WTC11 (cell line): ENCODE results near the gene UGT1A10. TPM values are rescaled to one million over a fixed set of nuclear protein-coding genes. Genes with fewer than 3 reads are reported as not detected.

Experiments used
- ATAC-seq: fragments of 200-7000 bp; cut with Tn5 transposase; 2 replicates; pipeline ENCODE4 v1.10.0; 2021; ENCODE audit warnings: mild to moderate bottlenecking, moderate library complexity
- CTCF ChIA-PET: fragments of 300-600 bp; sonication (Branson Sonifier 250); formaldehyde crosslinking; loops from one replicate; lab custom pipeline; 2021; ENCODE audit warnings: antibody characterized with exemption; lab: Charles Lee
- POLR2A ChIA-PET: fragments of 350-600 bp; sonication (Branson Sonifier 250); formaldehyde crosslinking; loops from one replicate; lab custom pipeline; 2021; ENCODE audit warnings: antibody characterized with exemption; lab: Charles Lee
- DNase-seq: peaks from one replicate; pipeline ENCODE4 v3.0.0; 2021; ENCODE audit warnings: low spot score
- H3K27ac Mint-ChIP-seq: 2 replicates; pipeline ENCODE4 v1.8.0; 2021; ENCODE audit warnings: mixed read lengths
- H3K27me3 Mint-ChIP-seq: 2 replicates; pipeline ENCODE4 v1.8.0; 2021; ENCODE audit warnings: low read depth, mild to moderate bottlenecking, moderate library complexity, mixed read lengths
- H3K36me3 Mint-ChIP-seq: 2 replicates; pipeline ENCODE4 v1.8.0; 2021; ENCODE audit warnings: mixed read lengths
- H3K4me1 Mint-ChIP-seq: 2 replicates; pipeline ENCODE4 v1.8.0; 2022; ENCODE audit warnings: mixed read lengths
- H3K4me3 Mint-ChIP-seq: 2 replicates; pipeline ENCODE4 v1.8.0; 2021; ENCODE audit warnings: mild to moderate bottlenecking, moderate library complexity, mixed read lengths
- H3K9me3 Mint-ChIP-seq: 2 replicates; pipeline ENCODE4 v1.8.0; 2021; ENCODE audit warnings: mixed read lengths
- ATF2 ChIP-seq: sonication (generic); formaldehyde crosslinking; IDR thresholded peaks from 2 replicates; pipeline ENCODE4 v1.8.1; 2022; ENCODE audit warnings: low read depth, missing genetic modification reagents, borderline replicate concordance
- ATF3 ChIP-seq: sonication (generic); formaldehyde crosslinking; conservative IDR thresholded peaks from 2 replicates; pipeline ENCODE4 v1.8.1; 2022; ENCODE audit warnings: mild to moderate bottlenecking, missing genetic modification reagents
- CREB1 ChIP-seq: sonication (generic); formaldehyde crosslinking; IDR thresholded peaks from 2 replicates; pipeline ENCODE4 v1.8.0; 2023; ENCODE audit warnings: mild to moderate bottlenecking, missing genetic modification reagents
- CTCF ChIP-seq: fragments of 200-600 bp; IDR thresholded peaks from 2 replicates; pipeline ENCODE4 v1.8.0; 2022; ENCODE audit warnings: antibody characterized with exemption
- SMAD4 ChIP-seq: sonication (generic); formaldehyde crosslinking; IDR thresholded peaks from 2 replicates; pipeline ENCODE4 v1.8.0; 2022; ENCODE audit warnings: mild to moderate bottlenecking, missing genetic modification reagents
- ZBTB21 ChIP-seq: sonication (generic); formaldehyde crosslinking; IDR thresholded peaks from 2 replicates; pipeline ENCODE4 v1.8.1; 2023; ENCODE audit warnings: mild to moderate bottlenecking, missing genetic modification reagents, borderline replicate concordance
- ZBTB43 ChIP-seq: sonication (generic); formaldehyde crosslinking; IDR thresholded peaks from 2 replicates; pipeline ENCODE4 v1.8.1; 2023; ENCODE audit warnings: mild to moderate bottlenecking, missing genetic modification reagents
- ZNF532 ChIP-seq: fragments of 250-450 bp; sonication (Bioruptor Pico); IDR thresholded peaks from 2 replicates; pipeline ENCODE4 v1.9.0; 2021; ENCODE audit warnings: mild to moderate bottlenecking, borderline replicate concordance
- total RNA-seq: library from RNA; stranded (reverse); gene quantifications from 3 replicates; pipeline ENCODE4 v1.2.3, GENCODE V29; 2021
- TF ChIP-seq, protein P1 (sequence below): fragments of 250-450 bp; sonication (Bioruptor Pico); IDR thresholded peaks from 2 replicates; pipeline ENCODE4 v1.9.0; 2021; ENCODE audit warnings: mild to moderate bottlenecking

UGT1A10 gene
- total RNA-seq, 1 experiment from 2014 or later: not detected

DNA sequence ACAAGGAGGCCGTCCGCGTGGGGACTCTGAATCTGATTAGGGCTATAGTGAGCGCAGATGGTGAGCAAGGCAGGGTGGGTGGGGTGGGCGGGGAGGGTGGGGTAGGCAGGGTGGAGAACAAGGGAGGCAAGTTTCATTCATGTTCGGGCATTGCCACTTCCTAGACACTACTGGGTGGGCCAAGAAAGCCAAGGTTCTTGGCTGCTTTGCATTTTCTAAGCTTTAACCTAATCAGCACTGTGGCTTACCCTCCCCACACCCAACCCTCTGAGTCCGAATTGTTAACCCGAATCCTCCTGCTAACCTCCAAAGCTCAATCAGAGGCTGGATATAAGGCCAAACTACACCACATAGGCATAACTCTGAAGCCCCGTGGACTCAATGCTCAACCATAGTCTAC, 160.0 kb downstream of the UGT1A10 start (continued):
- TF ChIP-seq ZNF532: no peak
- TF ChIP-seq ATF3 (CRISPR knock-in tag): no peak
- no peak for TF ChIP-seq ZBTB43 (CRISPR knock-in tag)
- TF ChIP-seq CTCF: no peak

GRCh38 chr2:233798335-233799086, 162.3 kb downstream of the UGT1A10 start:
- no peak overlapping the region for H3K27ac Mint-ChIP-seq
- POLR2A ChIA-PET: no interaction called here
- ATAC-seq: no peak
- no peak for DNase-seq
- H3K4me3 Mint-ChIP-seq: no peak overlapping the region
- peaks cover 6% of the 10 kb centered on the region for H3K9me3 Mint-ChIP-seq
- TF ChIP-seq ATF2 (CRISPR knock-in tag): no peak
- TF ChIP-seq, protein P1, sequence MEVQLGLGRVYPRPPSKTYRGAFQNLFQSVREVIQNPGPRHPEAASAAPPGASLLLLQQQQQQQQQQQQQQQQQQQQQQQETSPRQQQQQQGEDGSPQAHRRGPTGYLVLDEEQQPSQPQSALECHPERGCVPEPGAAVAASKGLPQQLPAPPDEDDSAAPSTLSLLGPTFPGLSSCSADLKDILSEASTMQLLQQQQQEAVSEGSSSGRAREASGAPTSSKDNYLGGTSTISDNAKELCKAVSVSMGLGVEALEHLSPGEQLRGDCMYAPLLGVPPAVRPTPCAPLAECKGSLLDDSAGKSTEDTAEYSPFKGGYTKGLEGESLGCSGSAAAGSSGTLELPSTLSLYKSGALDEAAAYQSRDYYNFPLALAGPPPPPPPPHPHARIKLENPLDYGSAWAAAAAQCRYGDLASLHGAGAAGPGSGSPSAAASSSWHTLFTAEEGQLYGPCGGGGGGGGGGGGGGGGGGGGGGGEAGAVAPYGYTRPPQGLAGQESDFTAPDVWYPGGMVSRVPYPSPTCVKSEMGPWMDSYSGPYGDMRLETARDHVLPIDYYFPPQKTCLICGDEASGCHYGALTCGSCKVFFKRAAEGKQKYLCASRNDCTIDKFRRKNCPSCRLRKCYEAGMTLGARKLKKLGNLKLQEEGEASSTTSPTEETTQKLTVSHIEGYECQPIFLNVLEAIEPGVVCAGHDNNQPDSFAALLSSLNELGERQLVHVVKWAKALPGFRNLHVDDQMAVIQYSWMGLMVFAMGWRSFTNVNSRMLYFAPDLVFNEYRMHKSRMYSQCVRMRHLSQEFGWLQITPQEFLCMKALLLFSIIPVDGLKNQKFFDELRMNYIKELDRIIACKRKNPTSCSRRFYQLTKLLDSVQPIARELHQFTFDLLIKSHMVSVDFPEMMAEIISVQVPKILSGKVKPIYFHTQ (CRISPR knock-in tag): no peak
- TF ChIP-seq SMAD4 (CRISPR knock-in tag): no peak
- TF ChIP-seq CREB1 (CRISPR knock-in tag): no peak
- TF ChIP-seq ZNF532: no peak
- no peak for TF ChIP-seq ZBTB21 (CRISPR knock-in tag)
- TF ChIP-seq ATF3 (CRISPR knock-in tag): no peak
- H3K4me1 Mint-ChIP-seq: no peaks in the 10 kb centered on the region
- H3K36me3 Mint-ChIP-seq: no peaks in the 10 kb centered on the region
- CTCF ChIA-PET: no interaction called here
- H3K27me3 Mint-ChIP-seq: no peaks in the 10 kb centered on the region; the same call in 1 of the 2 replicates
